SK-N-SH treated with all-trans-retinoic acid at 6 μM for 48 hours (cell line): ENCODE measurements around the gene VANGL1.

Experiments used
- ATAC-seq: fragments of 200-7000 bp; cut with Tn5 transposase; 3 replicates; pipeline ENCODE4 v1.9.1; 2020; ENCODE audit warnings: mild to moderate bottlenecking, moderate library complexity
- ARNTL ChIP-seq: fragments of 450-650 bp; formaldehyde crosslinking; IDR thresholded peaks from 2 replicates; pipeline ENCODE4 v1.5.0; 2020; ENCODE audit warnings: low read depth, mild to moderate bottlenecking, moderate library complexity, borderline replicate concordance
- BACH2 ChIP-seq: fragments of 250-450 bp; sonication (Bioruptor Pico); IDR thresholded peaks from 2 replicates; pipeline ENCODE4 v1.9.0; 2021; ENCODE audit warnings: mild to moderate bottlenecking, borderline replicate concordance
- CREB5 ChIP-seq: fragments of 250-450 bp; sonication (Bioruptor Pico); IDR thresholded peaks from 2 replicates; pipeline ENCODE4 v1.5.1; 2020; ENCODE audit warnings: low read depth, mild to moderate bottlenecking, moderate library complexity
- CSDC2 ChIP-seq: fragments of 250-450 bp; sonication (Bioruptor Pico); IDR thresholded peaks from 2 replicates; pipeline ENCODE4 v1.5.0; 2020; ENCODE audit warnings: mild to moderate bottlenecking, moderate library complexity
- CSRNP3 ChIP-seq: fragments of 250-450 bp; sonication (Bioruptor Pico); IDR thresholded peaks from 2 replicates; pipeline ENCODE4 v1.5.1; 2021; ENCODE audit warnings: mild to moderate bottlenecking, moderate library complexity
- ESRRG ChIP-seq: fragments of 250-450 bp; sonication (Bioruptor Pico); IDR thresholded peaks from 2 replicates; pipeline ENCODE4 v1.6.1; 2021; ENCODE audit warnings: mild to moderate bottlenecking
- GLIS3 ChIP-seq: fragments of 250-450 bp; sonication (Bioruptor Pico); IDR thresholded peaks from 2 replicates; pipeline ENCODE4 v1.5.0; 2020; ENCODE audit warnings: mild to moderate bottlenecking, moderate library complexity
- ISL1 ChIP-seq: fragments of 250-450 bp; sonication (Bioruptor Pico); IDR thresholded peaks from 2 replicates; pipeline ENCODE4 v2.1.2; 2022; ENCODE audit warnings: mild to moderate bottlenecking, moderate library complexity
- OSR1 ChIP-seq: fragments of 250-450 bp; sonication (Bioruptor Pico); IDR thresholded peaks from 2 replicates; pipeline ENCODE4 v1.8.0; 2022; ENCODE audit warnings: moderate library complexity, mild to moderate bottlenecking, inconsistent platforms
- PATZ1 ChIP-seq: fragments of 250-450 bp; sonication (Bioruptor Pico); IDR thresholded peaks from 2 replicates; pipeline ENCODE4 v1.8.0; 2020; ENCODE audit warnings: mild to moderate bottlenecking, moderate library complexity, borderline replicate concordance
- RARB ChIP-seq: fragments of 250-450 bp; sonication (Bioruptor Pico); IDR thresholded peaks from 2 replicates; pipeline ENCODE4 v1.8.0; 2021; ENCODE audit warnings: mild to moderate bottlenecking, moderate library complexity
- SNAI2 ChIP-seq: fragments of 250-450 bp; sonication (Bioruptor Pico); IDR thresholded peaks from 2 replicates; pipeline ENCODE4 v1.5.0; 2020; ENCODE audit warnings: mild to moderate bottlenecking, moderate library complexity
- TOX ChIP-seq: fragments of 250-450 bp; sonication (Bioruptor Pico); IDR thresholded peaks from 2 replicates; pipeline ENCODE4 v1.8.0; 2021; ENCODE audit warnings: mild to moderate bottlenecking, moderate library complexity, borderline replicate concordance
- TSHZ2 ChIP-seq: fragments of 250-450 bp; sonication (Bioruptor Pico); IDR thresholded peaks from 2 replicates; pipeline ENCODE4 v1.5.0; 2020; ENCODE audit warnings: mild to moderate bottlenecking, moderate library complexity
- ZC3H10 ChIP-seq: fragments of 250-450 bp; sonication (Bioruptor Pico); IDR thresholded peaks from 2 replicates; pipeline ENCODE4 v1.5.1; 2021; ENCODE audit warnings: mild to moderate bottlenecking, moderate library complexity
- ZFP30 ChIP-seq: fragments of 450-650 bp; formaldehyde crosslinking; IDR thresholded peaks from 2 replicates; pipeline ENCODE4 v1.5.0; 2022; ENCODE audit warnings: mild to moderate bottlenecking, moderate library complexity
- ZNF565 ChIP-seq: fragments of 450-650 bp; formaldehyde crosslinking; conservative IDR thresholded peaks from 2 replicates; pipeline ENCODE4 v1.5.0; 2020; ENCODE audit warnings: low read depth, mild to moderate bottlenecking, moderate library complexity
- ZNF70 ChIP-seq: fragments of 450-650 bp; formaldehyde crosslinking; IDR thresholded peaks from 2 replicates; pipeline ENCODE4 v1.5.0; 2020; ENCODE audit warnings: mild to moderate bottlenecking, moderate library complexity

VANGL1 gene

GRCh38 chr1:115647047-115647446, 5.3 kb downstream of the VANGL1 start:
- ATAC-seq, result no peak
- TF ChIP-seq ISL1 (CRISPR knock-in tag) (no peak), CSDC2 (CRISPR knock-in tag) (no peak), ZNF70 (CRISPR knock-in tag) (no peak), ARNTL (CRISPR knock-in tag) (no peak), PATZ1 (no peak), BACH2 (no peak), ESRRG (CRISPR knock-in tag) (no peak), CREB5 (CRISPR knock-in tag) (no peak), RARB (CRISPR knock-in tag) (no peak), GLIS3 (CRISPR knock-in tag) (no peak), ZNF565 (no peak), CSRNP3 (no peak), OSR1 (CRISPR knock-in tag) (no peak), TOX (CRISPR knock-in tag) (no peak), ZFP30 (CRISPR knock-in tag) (no peak), SNAI2 (CRISPR knock-in tag) (no peak), ZC3H10 (CRISPR knock-in tag) (no peak), TSHZ2 (CRISPR knock-in tag) (no peak)

GRCh38 chr1:115647507-115647906, 5.7 kb downstream of the VANGL1 start:
- no peak for ATAC-seq

GRCh38 chr1:115647919-115648650, 6.3 kb downstream of the VANGL1 start:
- ATAC-seq, result no peak
- no peak for TF ChIP-seq ZFP30 (CRISPR knock-in tag)
- no peak for TF ChIP-seq PATZ1
- TF ChIP-seq ARNTL (CRISPR knock-in tag), result no peak

More at GRCh38 chr1:115647507-115647906, 5.7 kb downstream of the VANGL1 start:
- TF ChIP-seq ZNF70 (CRISPR knock-in tag), result no peak
- TF ChIP-seq GLIS3 (CRISPR knock-in tag), result no peak
- no peak for TF ChIP-seq RARB (CRISPR knock-in tag)
- TF ChIP-seq TOX (CRISPR knock-in tag), result no peak
- TF ChIP-seq PATZ1, result no peak
